Cardiac fibroblast (primary cell): Measurements from ENCODE around the gene NKD1.
"Not testable (repeated sequence)": the region's sequence is repeated elsewhere in the genome, so short reads cannot be mapped to it uniquely, and the experiment has no call there.

Experiments
- DNase-seq, 2 donors: peaks; one replicate each; pipeline versions ENCODE4 v3.0.0 to v3.0.0-alpha.2; 2010; ENCODE audit warnings: low read depth in 2 of 2
- H3K4me3 ChIP-seq, 2 donors: replicated peaks in 1 of 2; 1 replicate in 1 of 2; 2 replicates in 1 of 2; pipeline ENCODE4 v1.5.1; 2011; ENCODE audit warnings: low read depth in 2 of 2, low read length in 2 of 2, mild to moderate bottlenecking in 2 of 2, moderate library complexity in 1 of 2
- TF ChIP-seq, protein P1 (sequence below): IDR thresholded peaks from one replicate; pipeline ENCODE4 v1.5.1; 2011; ENCODE audit warnings: low read depth, mild to moderate bottlenecking, low read length, inconsistent platforms

The NKD1 gene

DNA sequence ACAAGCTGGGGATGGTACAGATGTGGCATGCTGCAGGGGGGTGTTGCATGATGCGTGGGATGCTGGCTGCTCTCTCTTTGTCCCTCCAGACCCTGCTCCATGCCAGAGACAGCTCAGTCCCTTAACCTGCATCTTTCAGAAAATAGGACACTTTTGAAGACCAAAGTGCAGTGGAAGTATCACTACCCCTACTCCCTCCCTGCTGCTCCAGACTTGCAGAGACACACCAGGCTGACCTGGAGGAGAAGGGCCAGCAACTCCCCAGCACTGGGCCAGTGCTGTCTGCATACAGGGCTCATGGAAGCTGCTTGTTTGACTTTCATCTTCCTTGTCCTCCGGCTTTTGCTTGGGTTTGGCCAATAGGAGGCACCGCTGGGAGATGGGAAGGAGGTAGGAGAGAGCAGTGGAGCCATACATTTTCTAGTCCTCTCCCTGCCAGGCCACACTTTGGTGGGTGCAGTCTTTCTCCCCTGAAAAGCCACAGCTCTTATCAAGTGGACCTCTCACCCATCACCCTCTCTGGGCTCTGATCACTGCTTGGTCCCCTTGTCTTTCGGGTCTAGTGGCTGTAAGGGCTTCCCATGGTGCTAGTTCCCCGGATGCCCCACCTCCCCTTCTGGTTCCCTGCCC lies 46.1 kb upstream of the NKD1 start:
- DNase-seq: no peak
- no peak overlapping the region for H3K4me3 ChIP-seq
- TF ChIP-seq, protein P1, sequence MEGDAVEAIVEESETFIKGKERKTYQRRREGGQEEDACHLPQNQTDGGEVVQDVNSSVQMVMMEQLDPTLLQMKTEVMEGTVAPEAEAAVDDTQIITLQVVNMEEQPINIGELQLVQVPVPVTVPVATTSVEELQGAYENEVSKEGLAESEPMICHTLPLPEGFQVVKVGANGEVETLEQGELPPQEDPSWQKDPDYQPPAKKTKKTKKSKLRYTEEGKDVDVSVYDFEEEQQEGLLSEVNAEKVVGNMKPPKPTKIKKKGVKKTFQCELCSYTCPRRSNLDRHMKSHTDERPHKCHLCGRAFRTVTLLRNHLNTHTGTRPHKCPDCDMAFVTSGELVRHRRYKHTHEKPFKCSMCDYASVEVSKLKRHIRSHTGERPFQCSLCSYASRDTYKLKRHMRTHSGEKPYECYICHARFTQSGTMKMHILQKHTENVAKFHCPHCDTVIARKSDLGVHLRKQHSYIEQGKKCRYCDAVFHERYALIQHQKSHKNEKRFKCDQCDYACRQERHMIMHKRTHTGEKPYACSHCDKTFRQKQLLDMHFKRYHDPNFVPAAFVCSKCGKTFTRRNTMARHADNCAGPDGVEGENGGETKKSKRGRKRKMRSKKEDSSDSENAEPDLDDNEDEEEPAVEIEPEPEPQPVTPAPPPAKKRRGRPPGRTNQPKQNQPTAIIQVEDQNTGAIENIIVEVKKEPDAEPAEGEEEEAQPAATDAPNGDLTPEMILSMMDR: no peak

DNA sequence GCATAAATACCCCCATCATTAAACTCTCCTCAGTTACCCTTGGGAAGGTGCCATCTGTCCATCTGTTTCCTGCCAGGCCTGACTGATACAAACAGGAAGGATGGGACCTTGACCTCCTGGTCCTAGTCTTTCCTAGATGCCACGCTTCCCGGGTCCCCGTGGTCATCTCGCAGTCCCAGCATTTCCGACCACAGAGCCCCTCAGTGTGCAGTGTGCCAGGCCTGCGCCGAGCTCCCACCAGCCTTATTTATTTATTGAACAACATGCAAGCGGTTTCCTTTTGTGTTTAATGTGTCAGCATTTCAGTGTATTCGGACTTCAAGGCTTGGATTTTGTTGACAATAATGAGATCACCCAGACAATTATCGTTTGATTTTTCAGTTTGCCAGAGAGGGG lies 45.6 kb upstream of the NKD1 start:
- TF ChIP-seq, protein P1: no peak
- no peak for DNase-seq
- no peak overlapping the region for H3K4me3 ChIP-seq

DNA sequence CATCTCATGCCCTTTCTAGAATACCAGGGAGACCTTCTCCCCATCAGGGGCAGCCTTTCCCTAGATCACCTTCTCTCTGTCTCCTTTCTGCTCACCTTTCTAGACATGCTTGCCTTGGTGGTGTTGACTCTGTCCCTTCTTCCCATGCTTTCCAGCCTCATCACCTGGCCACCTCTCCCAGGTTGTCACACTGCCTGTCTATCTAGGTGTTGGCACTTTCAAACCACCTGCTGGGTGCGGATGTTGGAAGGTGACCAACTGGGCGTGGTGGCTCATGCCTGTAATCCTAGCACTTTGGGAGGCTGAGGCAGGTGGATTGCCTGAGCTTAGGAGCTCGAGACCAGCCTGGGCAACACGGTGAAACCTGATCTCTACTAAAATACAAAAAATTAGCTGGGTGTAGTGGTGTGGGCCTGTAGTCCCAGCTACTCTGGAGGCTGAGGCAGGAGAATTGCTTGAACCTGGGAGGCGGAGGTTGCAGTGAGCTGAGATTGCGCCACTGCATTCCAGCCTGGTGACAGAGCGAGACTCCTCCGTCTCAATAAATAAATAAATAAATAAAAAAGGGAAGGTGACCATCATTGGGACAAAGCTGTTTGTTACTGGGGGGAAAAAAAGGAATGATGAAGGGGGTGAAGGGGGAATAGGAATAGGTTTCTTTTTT lies 44.2 kb upstream of the NKD1 start:
- not testable (repeated sequence) for DNase-seq

DNA sequence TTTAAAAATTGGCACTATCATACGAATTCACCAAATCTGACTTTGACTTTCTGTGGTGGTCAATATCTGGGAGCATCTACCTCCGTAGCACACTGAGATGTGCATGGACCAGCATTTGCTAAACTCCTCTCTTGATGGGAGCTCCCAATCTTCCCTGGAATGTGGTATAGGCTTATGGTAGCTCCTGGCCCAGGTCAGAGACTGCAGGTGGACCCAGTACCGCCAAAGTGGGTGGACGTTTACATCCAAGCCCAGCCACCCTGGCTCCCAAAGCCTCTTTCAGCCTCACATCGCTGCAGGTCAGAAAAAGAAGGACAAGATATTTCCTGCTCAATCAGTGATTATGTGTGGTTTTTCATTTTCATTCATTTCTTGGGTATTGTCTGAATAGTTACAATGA lies 43.1 kb upstream of the NKD1 start:
- TF ChIP-seq, protein P1: no peak
- no peak overlapping the region for H3K4me3 ChIP-seq
- DNase-seq: no peak

More for the DNA sequence above, 44.2 kb upstream of the NKD1 start:
- H3K4me3 ChIP-seq: not testable (repeated sequence)

DNA sequence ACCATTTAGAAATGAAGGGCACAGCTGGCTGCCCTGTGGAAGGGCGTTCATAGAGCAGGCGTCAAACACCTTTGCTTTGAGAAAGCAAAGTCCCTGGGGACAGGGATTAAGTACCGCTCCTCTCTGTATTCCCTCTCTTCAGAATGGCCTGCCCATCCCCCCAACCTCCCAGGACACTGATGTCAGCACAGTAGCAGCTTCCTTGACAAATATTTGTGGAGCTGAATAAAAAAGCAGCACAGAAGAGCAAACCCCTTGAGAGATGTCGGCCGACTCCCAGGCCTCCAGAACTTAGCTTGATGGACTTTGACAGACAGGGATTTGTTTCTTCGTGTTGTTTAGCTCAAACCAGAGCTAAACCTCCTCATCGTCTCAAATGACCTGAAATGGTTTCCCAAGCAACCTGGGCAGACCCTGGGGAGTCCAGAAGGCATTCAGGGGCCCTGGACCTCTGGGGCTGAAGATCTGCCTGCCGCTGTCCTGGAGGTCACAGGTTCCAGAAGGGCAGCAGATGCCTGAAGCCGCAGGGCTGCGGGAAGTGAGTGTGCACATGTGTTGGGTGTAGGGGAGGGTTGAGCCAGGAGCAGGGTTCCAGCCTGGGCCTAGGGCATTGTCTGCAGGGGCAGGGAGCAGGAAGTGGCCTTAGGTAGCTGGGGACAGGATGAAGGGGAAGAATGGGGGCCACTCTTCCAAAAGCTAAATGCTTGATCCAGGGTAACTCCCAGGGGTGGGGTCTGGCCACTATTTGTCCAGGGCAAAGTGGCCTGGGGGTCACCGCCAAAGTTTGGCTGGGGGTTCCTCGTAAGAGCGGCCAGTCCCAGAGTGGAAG lies 42.3 kb upstream of the NKD1 start:
- no peak overlapping the region for H3K4me3 ChIP-seq
- no peak for DNase-seq
- TF ChIP-seq, protein P1: no peak

DNA sequence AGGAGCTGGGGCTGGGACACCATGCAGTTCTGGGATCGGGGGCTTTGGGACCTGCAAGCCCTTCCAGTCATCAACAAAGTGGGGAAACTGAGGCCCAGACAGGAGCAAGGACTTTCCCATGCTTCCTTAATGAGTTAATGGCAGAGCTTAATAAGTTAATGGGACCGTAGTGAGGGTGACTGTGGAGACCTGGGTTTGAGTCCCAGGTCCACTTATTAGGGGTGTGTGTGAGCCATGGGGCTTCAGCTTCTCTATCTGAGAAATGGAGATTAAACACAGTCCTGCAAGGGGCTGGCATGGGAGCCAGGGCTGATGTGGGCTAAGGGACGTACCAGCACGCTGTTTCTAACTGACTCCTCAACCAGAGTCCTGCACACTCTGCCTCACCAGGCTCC lies 41.7 kb upstream of the NKD1 start:
- no peak for DNase-seq
- no peak overlapping the region for H3K4me3 ChIP-seq
- TF ChIP-seq, protein P1: no peak

DNA sequence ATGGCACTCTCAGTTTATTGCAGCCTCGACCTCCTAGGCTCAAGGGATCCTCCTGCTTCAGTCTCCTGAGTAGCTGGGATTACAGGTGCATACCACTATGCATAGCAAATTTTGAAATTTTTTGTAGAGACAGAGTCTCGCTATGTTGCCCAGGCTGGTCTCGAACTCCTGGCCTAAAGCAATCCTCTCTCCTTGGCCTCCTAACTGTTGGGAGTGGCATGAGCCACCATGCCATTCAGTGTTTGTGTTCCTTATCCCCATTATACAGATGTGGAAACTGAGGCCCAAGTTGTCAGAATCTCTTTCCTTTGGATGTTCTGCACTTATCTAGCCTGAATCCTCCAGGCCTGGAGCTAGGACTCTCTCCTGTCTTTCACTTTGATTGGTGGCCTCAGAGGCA lies 40.8 kb upstream of the NKD1 start:
- DNase-seq: no peak
- TF ChIP-seq, protein P1: no peak
- H3K4me3 ChIP-seq: no peak overlapping the region
